HepG2 (cell line): ENCODE results near the gene NACC2. TPM values are rescaled to one million over a fixed set of nuclear protein-coding genes. Genes with fewer than 3 reads are reported as not detected.

Experiments
- CEBPZ ChIP-seq: IDR thresholded peaks from 2 replicates; pipeline ENCODE4 v1.6.1; 2012; ENCODE audit warnings: low read length, improper control_type of control experiment
- CHD4 ChIP-seq: fragments of 200-600 bp; sonication (generic); IDR thresholded peaks from 2 replicates; pipeline ENCODE4 v1.7.0; 2017; ENCODE audit warnings: mild to moderate bottlenecking, low read length, borderline replicate concordance
- GLMP ChIP-seq: sonication (generic); formaldehyde crosslinking; IDR thresholded peaks from 2 replicates; pipeline ENCODE4 v1.9.0; 2021; ENCODE audit warnings: missing genetic modification reagents, mild to moderate bottlenecking, borderline replicate concordance
- GRHL1 ChIP-seq: sonication (generic); formaldehyde crosslinking; conservative IDR thresholded peaks from 2 replicates; pipeline ENCODE4 v1.8.0; 2022; ENCODE audit warnings: missing genetic modification reagents
- RELA ChIP-seq: sonication (generic); formaldehyde crosslinking; IDR thresholded peaks from 2 replicates; pipeline ENCODE4 v1.4.0; 2020; ENCODE audit warnings: missing genetic modification reagents
- RERE ChIP-seq: IDR thresholded peaks from 2 replicates; pipeline ENCODE4 v1.6.1; 2016; ENCODE audit warnings: low read depth, missing genetic modification reagents, missing compliant biosample characterization
- RFX1 ChIP-seq: fragments of 450-650 bp; IDR thresholded peaks from 2 replicates; pipeline ENCODE4 v1.6.1; 2017
- THAP8 ChIP-seq: sonication (generic); formaldehyde crosslinking; IDR thresholded peaks from 2 replicates; pipeline ENCODE4 v1.5.1; 2020; ENCODE audit warnings: missing genetic modification reagents, mild to moderate bottlenecking, borderline replicate concordance
- TSC22D2 ChIP-seq: sonication (generic); formaldehyde crosslinking; IDR thresholded peaks from 2 replicates; pipeline ENCODE4 v1.5.1; 2020; ENCODE audit warnings: missing genetic modification reagents, mild to moderate bottlenecking, borderline replicate concordance
- ZBTB25 ChIP-seq: IDR thresholded peaks from 2 replicates; pipeline ENCODE4 v1.6.1; 2018; ENCODE audit warnings: missing genetic modification reagents
- ZFYVE20 ChIP-seq: sonication (generic); formaldehyde crosslinking; IDR thresholded peaks from 2 replicates; pipeline ENCODE4 v1.8.0; 2023; ENCODE audit warnings: low read depth, mild to moderate bottlenecking, moderate library complexity, missing genetic modification reagents, borderline replicate concordance
- ZNF761 ChIP-seq: sonication (generic); formaldehyde crosslinking; conservative IDR thresholded peaks from 2 replicates; pipeline ENCODE4 v1.4.0; 2020; ENCODE audit warnings: mild to moderate bottlenecking, missing genetic modification reagents
- polyA plus RNA-seq, 8 experiments: library from polyadenylated mRNA; depleted of rRNA in 3 of 8; stranded (reverse) in 7 of 8; unstranded in 1 of 8; fragments of >200 nt; fragmentation: Illumina TruSeq in 4 of 8; extraction: Trizol in 4 of 8; gene quantifications; 2 replicates each; pipeline versions ENCODE4 v1.2.1 to v1.2.3, GENCODE V29; 2011 to 2016; ENCODE audit warnings: low read depth in 4 of 8, missing spikeins in 1 of 8, mixed read lengths in 1 of 8; ENCODE audit not compliant: insufficient read depth in 1 of 8
- total RNA-seq, 5 experiments: library from RNA; depleted of rRNA; stranded (reverse); fragments of >200 nt; fragmentation: Illumina TruSeq; extraction: Trizol; gene quantifications; 2 replicates each; pipeline ENCODE4 v1.2.3, GENCODE V29; 2016; ENCODE audit warnings: low read depth in 1 of 5

The NACC2 gene
- total and polyA plus RNA-seq, 2 of the 13 experiments (the other 11 are each of a cell fraction or from before 2014, with no cell fraction given), result 5.9 to 12.3 TPM

GRCh38 chr9:135971892-135972291 lies 123.2 kb downstream of the NACC2 start (continued):
- peak; percentile 93 for TF ChIP-seq THAP8 (CRISPR knock-in tag)
- no peak for TF ChIP-seq RFX1
- TF ChIP-seq ZBTB25, result peak; percentile 99
- TF ChIP-seq GLMP (CRISPR knock-in tag), result peak; percentile 97
- no peak for TF ChIP-seq CEBPZ
- TF ChIP-seq GRHL1 (CRISPR knock-in tag), result no peak
- peak; percentile 100 for TF ChIP-seq TSC22D2
- TF ChIP-seq CHD4, result no peak
- TF ChIP-seq RELA, result peak; percentile 93
- TF ChIP-seq ZNF761, result peak; percentile 98
- TF ChIP-seq RERE (CRISPR knock-in tag), result peak; percentile 76
- peak; percentile 95 for TF ChIP-seq ZFYVE20 (CRISPR knock-in tag)
